ENCODE measurements around the gene NR3C1.
"Not testable (repeated sequence)": the region's sequence is repeated elsewhere in the genome, so short reads cannot be mapped to it uniquely, and the experiment has no call there.

The NR3C1 gene

GRCh38 chr5:143340891-143341685 lies 62.4 kb downstream of the NR3C1 start:
- Histone ChIP-seq H3K4me3 (ENCODE audit: insufficient read depth, low read depth, low read length, poor library complexity, severe bottlenecking) (no peak overlapping the region), H3K4me1 (ENCODE audit: control insufficient read depth, insufficient read depth, low read length, poor library complexity, severe bottlenecking) (no peaks in the 10 kb centered on the region), H3K27ac (ENCODE audit: insufficient read depth, low read length, poor library complexity, severe bottlenecking) (no peak overlapping the region), H3K36me3 (ENCODE audit: control insufficient read depth, insufficient read depth, low read length) (no peaks in the 10 kb centered on the region), H3K27me3 (replicated peaks; ENCODE audit: control insufficient read depth, insufficient read depth, low read length, poor library complexity, severe bottlenecking) (no peaks in the 10 kb centered on the region), H3K9me3 (ENCODE audit: control insufficient read depth, low read length) (no peaks in the 10 kb centered on the region)
- DNase-seq: no peak

GRCh38 chr5:143338658-143339366 lies 64.7 kb downstream of the NR3C1 start:
- Histone ChIP-seq H3K9me3 (ENCODE audit: control insufficient read depth, low read length) (no peaks in the 10 kb centered on the region), H3K4me3 (ENCODE audit: insufficient read depth, low read depth, low read length, poor library complexity, severe bottlenecking) (no peak overlapping the region), H3K27ac (ENCODE audit: insufficient read depth, low read length, poor library complexity, severe bottlenecking) (no peak overlapping the region), H3K4me1 (ENCODE audit: control insufficient read depth, insufficient read depth, low read length, poor library complexity, severe bottlenecking) (no peaks in the 10 kb centered on the region), H3K36me3 (ENCODE audit: control insufficient read depth, insufficient read depth, low read length) (no peaks in the 10 kb centered on the region), H3K27me3 (replicated peaks; ENCODE audit: control insufficient read depth, insufficient read depth, low read length, poor library complexity, severe bottlenecking) (no peaks in the 10 kb centered on the region)
- no peak for DNase-seq

GRCh38 chr5:143337946-143338345 lies 65.5 kb downstream of the NR3C1 start:
- Histone ChIP-seq H3K27me3 (replicated peaks; ENCODE audit: control insufficient read depth, insufficient read depth, low read length, poor library complexity, severe bottlenecking) (no peaks in the 10 kb centered on the region), H3K27ac (ENCODE audit: insufficient read depth, low read length, poor library complexity, severe bottlenecking) (no peak overlapping the region), H3K4me1 (ENCODE audit: control insufficient read depth, insufficient read depth, low read length, poor library complexity, severe bottlenecking) (no peaks in the 10 kb centered on the region), H3K36me3 (ENCODE audit: control insufficient read depth, insufficient read depth, low read length) (no peaks in the 10 kb centered on the region), H3K4me3 (ENCODE audit: insufficient read depth, low read depth, low read length, poor library complexity, severe bottlenecking) (no peak overlapping the region), H3K9me3 (ENCODE audit: control insufficient read depth, low read length) (no peaks in the 10 kb centered on the region)
- no peak for DNase-seq

- Histone ChIP-seq H3K36me3 (ENCODE audit: control insufficient read depth, insufficient read depth, low read length) (no peaks in the 10 kb centered on the region), H3K4me3 (ENCODE audit: insufficient read depth, low read depth, low read length, poor library complexity, severe bottlenecking) (no peak overlapping the region), H3K27me3 (replicated peaks; ENCODE audit: control insufficient read depth, insufficient read depth, low read length, poor library complexity, severe bottlenecking) (no peaks in the 10 kb centered on the region), H3K4me1 (ENCODE audit: control insufficient read depth, insufficient read depth, low read length, poor library complexity, severe bottlenecking) (no peaks in the 10 kb centered on the region), H3K27ac (ENCODE audit: insufficient read depth, low read length, poor library complexity, severe bottlenecking) (no peak overlapping the region), H3K9me3 (ENCODE audit: control insufficient read depth, low read length) (no peaks in the 10 kb centered on the region)
- no peak for DNase-seq
Measured at GRCh38 chr5:143336485-143336884, 67.0 kb downstream of the NR3C1 start.

- H3K27ac ChIP-seq (ENCODE audit: insufficient read depth, low read length, poor library complexity, severe bottlenecking): no peak overlapping the region
- no peaks in the 10 kb centered on the region for H3K27me3 ChIP-seq (replicated peaks; ENCODE audit: control insufficient read depth, insufficient read depth, low read length, poor library complexity, severe bottlenecking)
- H3K4me1 ChIP-seq (ENCODE audit: control insufficient read depth, insufficient read depth, low read length, poor library complexity, severe bottlenecking): no peaks in the 10 kb centered on the region
- DNase-seq: no peak
- no peaks in the 10 kb centered on the region for H3K9me3 ChIP-seq (ENCODE audit: control insufficient read depth, low read length)
- no peaks in the 10 kb centered on the region for H3K36me3 ChIP-seq (ENCODE audit: control insufficient read depth, insufficient read depth, low read length)
- no peak overlapping the region for H3K4me3 ChIP-seq (ENCODE audit: insufficient read depth, low read depth, low read length, poor library complexity, severe bottlenecking)
Measured at GRCh38 chr5:143334903-143335302, 68.6 kb downstream of the NR3C1 start.

- H3K27me3 ChIP-seq (replicated peaks; ENCODE audit: control insufficient read depth, insufficient read depth, low read length, poor library complexity, severe bottlenecking): not testable (repeated sequence)
Measured at GRCh38 chr5:143334380-143334779, 69.1 kb downstream of the NR3C1 start.

GRCh38 chr5:143331956-143332355 lies 71.5 kb downstream of the NR3C1 start:
- Histone ChIP-seq H3K27ac (ENCODE audit: insufficient read depth, low read length, poor library complexity, severe bottlenecking) (no peak overlapping the region), H3K9me3 (ENCODE audit: control insufficient read depth, low read length) (no peaks in the 10 kb centered on the region), H3K4me1 (ENCODE audit: control insufficient read depth, insufficient read depth, low read length, poor library complexity, severe bottlenecking) (peaks cover 3% of the 10 kb centered on the region), H3K4me3 (ENCODE audit: insufficient read depth, low read depth, low read length, poor library complexity, severe bottlenecking) (no peak overlapping the region), H3K27me3 (replicated peaks; ENCODE audit: control insufficient read depth, insufficient read depth, low read length, poor library complexity, severe bottlenecking) (no peaks in the 10 kb centered on the region), H3K36me3 (ENCODE audit: control insufficient read depth, insufficient read depth, low read length) (no peaks in the 10 kb centered on the region)
- DNase-seq: no peak

More at GRCh38 chr5:143334380-143334779, 69.1 kb downstream of the NR3C1 start:
- not testable (repeated sequence) for DNase-seq; H3K36me3 ChIP-seq (ENCODE audit: control insufficient read depth, insufficient read depth, low read length); H3K4me3 ChIP-seq (ENCODE audit: insufficient read depth, low read depth, low read length, poor library complexity, severe bottlenecking); H3K9me3 ChIP-seq (ENCODE audit: control insufficient read depth, low read length); H3K27ac ChIP-seq (ENCODE audit: insufficient read depth, low read length, poor library complexity, severe bottlenecking); H3K4me1 ChIP-seq (ENCODE audit: control insufficient read depth, insufficient read depth, low read length, poor library complexity, severe bottlenecking)

- H3K27me3 ChIP-seq (replicated peaks; ENCODE audit: control insufficient read depth, insufficient read depth, low read length, poor library complexity, severe bottlenecking): no peaks in the 10 kb centered on the region
- peaks cover 4% of the 10 kb centered on the region for H3K4me1 ChIP-seq (ENCODE audit: control insufficient read depth, insufficient read depth, low read length, poor library complexity, severe bottlenecking)
- H3K36me3 ChIP-seq (ENCODE audit: control insufficient read depth, insufficient read depth, low read length): no peaks in the 10 kb centered on the region
- H3K4me3 ChIP-seq (ENCODE audit: insufficient read depth, low read depth, low read length, poor library complexity, severe bottlenecking): no peak overlapping the region
- DNase-seq: no peak
- no peak overlapping the region for H3K27ac ChIP-seq (ENCODE audit: insufficient read depth, low read length, poor library complexity, severe bottlenecking)
- H3K9me3 ChIP-seq (ENCODE audit: control insufficient read depth, low read length): no peaks in the 10 kb centered on the region
Measured at GRCh38 chr5:143329843-143330242, 73.6 kb downstream of the NR3C1 start.

- no peaks in the 10 kb centered on the region for H3K36me3 ChIP-seq (ENCODE audit: control insufficient read depth, insufficient read depth, low read length)
Measured at GRCh38 chr5:143328589-143329220, 74.8 kb downstream of the NR3C1 start.

GRCh38 chr5:143325086-143325485 lies 78.4 kb downstream of the NR3C1 start:
- not testable (repeated sequence) for H3K36me3 ChIP-seq (ENCODE audit: control insufficient read depth, insufficient read depth, low read length); H3K27me3 ChIP-seq (replicated peaks; ENCODE audit: control insufficient read depth, insufficient read depth, low read length, poor library complexity, severe bottlenecking); H3K4me1 ChIP-seq (ENCODE audit: control insufficient read depth, insufficient read depth, low read length, poor library complexity, severe bottlenecking); DNase-seq; H3K9me3 ChIP-seq (ENCODE audit: control insufficient read depth, low read length); H3K27ac ChIP-seq (ENCODE audit: insufficient read depth, low read length, poor library complexity, severe bottlenecking); H3K4me3 ChIP-seq (ENCODE audit: insufficient read depth, low read depth, low read length, poor library complexity, severe bottlenecking)

More at GRCh38 chr5:143328589-143329220, 74.8 kb downstream of the NR3C1 start:
- Histone ChIP-seq H3K4me1 (ENCODE audit: control insufficient read depth, insufficient read depth, low read length, poor library complexity, severe bottlenecking) (peaks cover 5% of the 10 kb centered on the region), H3K27me3 (replicated peaks; ENCODE audit: control insufficient read depth, insufficient read depth, low read length, poor library complexity, severe bottlenecking) (no peaks in the 10 kb centered on the region), H3K9me3 (ENCODE audit: control insufficient read depth, low read length) (no peaks in the 10 kb centered on the region), H3K27ac (ENCODE audit: insufficient read depth, low read length, poor library complexity, severe bottlenecking) (no peak overlapping the region), H3K4me3 (ENCODE audit: insufficient read depth, low read depth, low read length, poor library complexity, severe bottlenecking) (no peak overlapping the region)
- DNase-seq: no peak
